ENCODE measurements around the gene AKT3.

DNA sequence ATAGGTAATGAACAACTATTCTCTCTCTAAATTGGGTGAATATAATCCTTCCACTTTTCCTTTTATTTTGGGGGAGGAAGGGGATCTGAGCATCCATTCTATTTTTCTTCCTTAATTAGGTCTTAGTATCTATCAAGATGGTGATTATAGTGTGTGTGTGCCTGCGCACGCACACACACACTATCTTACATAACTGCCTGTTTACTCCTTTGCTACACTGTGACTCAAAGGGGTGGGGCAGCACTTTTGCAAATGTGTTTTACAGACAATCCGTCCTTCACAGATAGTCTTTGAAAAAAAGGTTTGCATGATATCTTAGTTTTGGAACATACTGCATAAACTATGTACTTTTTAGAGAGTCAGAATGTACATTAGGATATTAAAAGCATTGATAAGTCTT lies 402.7 kb downstream of the AKT3 start:
- TF ChIP-seq, protein P1, sequence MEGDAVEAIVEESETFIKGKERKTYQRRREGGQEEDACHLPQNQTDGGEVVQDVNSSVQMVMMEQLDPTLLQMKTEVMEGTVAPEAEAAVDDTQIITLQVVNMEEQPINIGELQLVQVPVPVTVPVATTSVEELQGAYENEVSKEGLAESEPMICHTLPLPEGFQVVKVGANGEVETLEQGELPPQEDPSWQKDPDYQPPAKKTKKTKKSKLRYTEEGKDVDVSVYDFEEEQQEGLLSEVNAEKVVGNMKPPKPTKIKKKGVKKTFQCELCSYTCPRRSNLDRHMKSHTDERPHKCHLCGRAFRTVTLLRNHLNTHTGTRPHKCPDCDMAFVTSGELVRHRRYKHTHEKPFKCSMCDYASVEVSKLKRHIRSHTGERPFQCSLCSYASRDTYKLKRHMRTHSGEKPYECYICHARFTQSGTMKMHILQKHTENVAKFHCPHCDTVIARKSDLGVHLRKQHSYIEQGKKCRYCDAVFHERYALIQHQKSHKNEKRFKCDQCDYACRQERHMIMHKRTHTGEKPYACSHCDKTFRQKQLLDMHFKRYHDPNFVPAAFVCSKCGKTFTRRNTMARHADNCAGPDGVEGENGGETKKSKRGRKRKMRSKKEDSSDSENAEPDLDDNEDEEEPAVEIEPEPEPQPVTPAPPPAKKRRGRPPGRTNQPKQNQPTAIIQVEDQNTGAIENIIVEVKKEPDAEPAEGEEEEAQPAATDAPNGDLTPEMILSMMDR (conservative IDR thresholded peaks at IDR 0.05), result no peak
- TF ChIP-seq ZFX (IDR thresholded peaks at IDR 0.05), result no peak

Measured in C4-2B (cell line).